GM23338 (cell line): ENCODE measurements around the gene JAKMIP1. TPM values are rescaled to one million over a fixed set of nuclear protein-coding genes. Genes with fewer than 3 reads are reported as not detected.

Source experiments
- ATAC-seq: fragments of 200-7000 bp; cut with Tn5 transposase; 3 replicates; pipeline ENCODE4 v1.9.1; 2020
- DNase-seq: peaks from one replicate; pipeline ENCODE4 v3.0.0-alpha.2; 2015; ENCODE audit warnings: low spot score
- H2AFZ ChIP-seq: fragments of 200-600 bp; sonication (generic); 2 replicates; pipeline ENCODE4 v1.8.0; 2016; ENCODE audit warnings: antibody characterized with exemption, mild to moderate bottlenecking, moderate library complexity
- H3F3A ChIP-seq: fragments of 200-600 bp; sonication (generic); replicated peaks from 2 replicates; pipeline ENCODE4 v1.8.0; 2017; ENCODE audit warnings: antibody characterized with exemption, mixed run types, low read depth
- H3K27ac ChIP-seq: fragments of 200-600 bp; sonication (generic); 2 replicates; pipeline ENCODE4 v1.6.1; 2016; ENCODE audit warnings: low read depth
- H3K27me3 ChIP-seq: fragments of 200-600 bp; sonication (generic); 2 replicates; pipeline ENCODE4 v1.8.0; 2016; ENCODE audit warnings: mild to moderate bottlenecking, mixed run types, moderate library complexity; ENCODE audit not compliant: insufficient read depth
- H3K36me3 ChIP-seq: fragments of 200-600 bp; sonication (generic); 2 replicates; pipeline ENCODE4 v1.8.0; 2016; ENCODE audit warnings: mild to moderate bottlenecking; ENCODE audit not compliant: insufficient read depth
- H3K4me1 ChIP-seq: fragments of 200-600 bp; sonication (generic); 2 replicates; pipeline ENCODE4 v1.8.0; 2016; ENCODE audit warnings: mild to moderate bottlenecking, moderate library complexity; ENCODE audit not compliant: insufficient read depth
- H3K4me2 ChIP-seq: fragments of 200-600 bp; sonication (generic); 2 replicates; pipeline ENCODE4 v1.7.1; 2017; ENCODE audit warnings: mixed run types
- H3K4me3 ChIP-seq: fragments of 200-600 bp; sonication (generic); 2 replicates; pipeline ENCODE4 v1.6.1; 2016; ENCODE audit warnings: mixed run types
- H3K79me2 ChIP-seq: fragments of 200-600 bp; sonication (generic); replicated peaks from 2 replicates; pipeline ENCODE4 v1.8.0; 2017; ENCODE audit warnings: mild to moderate bottlenecking; ENCODE audit not compliant: insufficient read depth
- H3K9me2 ChIP-seq: fragments of 200-600 bp; sonication (generic); 2 replicates; pipeline ENCODE4 v1.8.0; 2017; ENCODE audit not compliant: insufficient read depth
- H4K20me1 ChIP-seq: fragments of 200-600 bp; sonication (generic); replicated peaks from 2 replicates; pipeline ENCODE4 v1.8.0; 2017; ENCODE audit warnings: mild to moderate bottlenecking; ENCODE audit not compliant: insufficient read depth
- H3K27ac Mint-ChIP-seq: 2 replicates; pipeline ENCODE4 v1.8.0; 2020; ENCODE audit warnings: inconsistent platforms, mild to moderate bottlenecking, moderate library complexity, mixed read lengths
- H3K27me3 Mint-ChIP-seq: 3 replicates; pipeline ENCODE4 v1.8.0; 2022; ENCODE audit warnings: low read depth, mild to moderate bottlenecking, moderate library complexity, mixed read lengths, inconsistent platforms; ENCODE audit not compliant: insufficient read depth, poor library complexity
- H3K36me3 Mint-ChIP-seq: 3 replicates; pipeline ENCODE4 v1.8.0; 2021; ENCODE audit warnings: low read depth, mild to moderate bottlenecking, inconsistent platforms, moderate library complexity, mixed read lengths
- H3K4me1 Mint-ChIP-seq: 3 replicates; pipeline ENCODE4 v1.8.0; 2020; ENCODE audit warnings: mild to moderate bottlenecking, inconsistent platforms, mixed read lengths
- H3K4me3 Mint-ChIP-seq: 3 replicates; pipeline ENCODE4 v1.8.0; 2021; ENCODE audit warnings: moderate library complexity, mild to moderate bottlenecking, inconsistent platforms, mixed read lengths
- H3K9me3 Mint-ChIP-seq: 3 replicates; pipeline ENCODE4 v1.8.0; 2020; ENCODE audit warnings: moderate library complexity, mild to moderate bottlenecking, inconsistent platforms, mixed read lengths
- CREB1 ChIP-seq: fragments of 250-450 bp; sonication (Bioruptor Pico); IDR thresholded peaks from 2 replicates; pipeline ENCODE4 v1.5.0; 2020; ENCODE audit warnings: low read depth, mild to moderate bottlenecking, moderate library complexity
- EZH2 ChIP-seq: fragments of 200-600 bp; sonication (generic); IDR thresholded peaks from one replicate; pipeline ENCODE4 v1.8.0; 2017; ENCODE audit warnings: antibody characterized with exemption, mild to moderate bottlenecking, low read depth; ENCODE audit not compliant: unreplicated experiment
- EZH2phosphoT487 ChIP-seq: fragments of 200-600 bp; sonication (generic); IDR thresholded peaks from one replicate; pipeline ENCODE4 v1.8.1; 2018; ENCODE audit warnings: antibody characterized with exemption; ENCODE audit not compliant: unreplicated experiment
- JUNB ChIP-seq: IDR thresholded peaks from one replicate; pipeline ENCODE4 v1.6.1; 2016; ENCODE audit warnings: antibody characterized with exemption; ENCODE audit not compliant: unreplicated experiment
- NANOG ChIP-seq: IDR thresholded peaks from 2 replicates; pipeline ENCODE4 v1.6.1; 2016; ENCODE audit warnings: antibody characterized with exemption, borderline replicate concordance
- POLR2AphosphoS5 ChIP-seq: IDR thresholded peaks from 2 replicates; pipeline ENCODE4 v1.6.1; 2016; ENCODE audit warnings: antibody characterized with exemption, low read depth
- STAT1 ChIP-seq: IDR thresholded peaks from one replicate; pipeline ENCODE4 v1.6.1; 2016; ENCODE audit warnings: antibody characterized with exemption; ENCODE audit not compliant: unreplicated experiment
- ZNF114 ChIP-seq: fragments of 250-450 bp; sonication (Bioruptor Pico); IDR thresholded peaks from 2 replicates; pipeline ENCODE4 v1.5.0; 2020; ENCODE audit warnings: mild to moderate bottlenecking, moderate library complexity
- polyA plus RNA-seq: library from polyadenylated mRNA; unstranded; fragments of >200 nt; fragmentation: Nextera tagmentation; extraction: Ambion mirVana; gene quantifications from 2 replicates; pipeline ENCODE4 v1.2.1, GENCODE V29; 2016
- total RNA-seq: library from RNA; depleted of rRNA; stranded (reverse); fragments of >200 nt; shearing (Covaris generic); gene quantifications from 2 replicates; pipeline ENCODE4 v1.2.3, GENCODE V29; 2014
- TF ChIP-seq, protein P1 (sequence below): IDR thresholded peaks from one replicate; pipeline ENCODE4 v1.6.1; 2018; ENCODE audit warnings: antibody characterized with exemption; ENCODE audit not compliant: unreplicated experiment
- TF ChIP-seq, protein P2 (sequence below): IDR thresholded peaks from 2 replicates; pipeline ENCODE4 v1.6.1; 2016; ENCODE audit warnings: antibody characterized with exemption
- TF ChIP-seq, protein P3 (sequence below), 2 experiments: fragments of 200-600 bp in 1 of 2; sonication (generic) in 1 of 2; conservative IDR thresholded peaks; 2 replicates each; pipeline versions ENCODE4 v1.5.1 to v1.6.1; 2016 to 2017; ENCODE audit warnings: antibody characterized with exemption in 2 of 2, low read depth in 2 of 2, mild to moderate bottlenecking in 2 of 2, moderate library complexity in 1 of 2

Gene JAKMIP1
- total and polyA plus RNA-seq, 2 experiments from 2014 or later: 4.6 to 5.1 TPM

DNA sequence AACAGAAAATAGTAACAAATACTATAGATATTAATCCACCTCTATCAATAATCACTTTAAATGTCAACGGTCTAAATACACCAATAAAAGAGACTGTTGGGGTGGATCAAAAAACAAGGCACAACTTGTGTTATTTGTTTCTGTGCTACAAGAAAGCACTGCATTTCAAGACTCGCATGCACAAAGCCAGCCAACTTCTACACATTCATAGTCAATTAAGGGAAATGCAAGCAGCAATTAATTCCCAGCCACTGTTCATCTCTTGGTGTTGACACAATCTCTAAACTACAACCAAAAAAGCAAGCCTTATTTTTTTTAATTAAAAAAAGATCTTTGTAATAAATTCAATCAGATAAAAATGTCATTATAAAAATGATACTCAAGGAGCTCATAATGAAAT is 67.6 kb downstream of the JAKMIP1 start (continued):
- TF ChIP-seq, protein P1, sequence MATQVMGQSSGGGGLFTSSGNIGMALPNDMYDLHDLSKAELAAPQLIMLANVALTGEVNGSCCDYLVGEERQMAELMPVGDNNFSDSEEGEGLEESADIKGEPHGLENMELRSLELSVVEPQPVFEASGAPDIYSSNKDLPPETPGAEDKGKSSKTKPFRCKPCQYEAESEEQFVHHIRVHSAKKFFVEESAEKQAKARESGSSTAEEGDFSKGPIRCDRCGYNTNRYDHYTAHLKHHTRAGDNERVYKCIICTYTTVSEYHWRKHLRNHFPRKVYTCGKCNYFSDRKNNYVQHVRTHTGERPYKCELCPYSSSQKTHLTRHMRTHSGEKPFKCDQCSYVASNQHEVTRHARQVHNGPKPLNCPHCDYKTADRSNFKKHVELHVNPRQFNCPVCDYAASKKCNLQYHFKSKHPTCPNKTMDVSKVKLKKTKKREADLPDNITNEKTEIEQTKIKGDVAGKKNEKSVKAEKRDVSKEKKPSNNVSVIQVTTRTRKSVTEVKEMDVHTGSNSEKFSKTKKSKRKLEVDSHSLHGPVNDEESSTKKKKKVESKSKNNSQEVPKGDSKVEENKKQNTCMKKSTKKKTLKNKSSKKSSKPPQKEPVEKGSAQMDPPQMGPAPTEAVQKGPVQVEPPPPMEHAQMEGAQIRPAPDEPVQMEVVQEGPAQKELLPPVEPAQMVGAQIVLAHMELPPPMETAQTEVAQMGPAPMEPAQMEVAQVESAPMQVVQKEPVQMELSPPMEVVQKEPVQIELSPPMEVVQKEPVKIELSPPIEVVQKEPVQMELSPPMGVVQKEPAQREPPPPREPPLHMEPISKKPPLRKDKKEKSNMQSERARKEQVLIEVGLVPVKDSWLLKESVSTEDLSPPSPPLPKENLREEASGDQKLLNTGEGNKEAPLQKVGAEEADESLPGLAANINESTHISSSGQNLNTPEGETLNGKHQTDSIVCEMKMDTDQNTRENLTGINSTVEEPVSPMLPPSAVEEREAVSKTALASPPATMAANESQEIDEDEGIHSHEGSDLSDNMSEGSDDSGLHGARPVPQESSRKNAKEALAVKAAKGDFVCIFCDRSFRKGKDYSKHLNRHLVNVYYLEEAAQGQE: no peak
- no peak for TF ChIP-seq EZH2phosphoT487

DNA sequence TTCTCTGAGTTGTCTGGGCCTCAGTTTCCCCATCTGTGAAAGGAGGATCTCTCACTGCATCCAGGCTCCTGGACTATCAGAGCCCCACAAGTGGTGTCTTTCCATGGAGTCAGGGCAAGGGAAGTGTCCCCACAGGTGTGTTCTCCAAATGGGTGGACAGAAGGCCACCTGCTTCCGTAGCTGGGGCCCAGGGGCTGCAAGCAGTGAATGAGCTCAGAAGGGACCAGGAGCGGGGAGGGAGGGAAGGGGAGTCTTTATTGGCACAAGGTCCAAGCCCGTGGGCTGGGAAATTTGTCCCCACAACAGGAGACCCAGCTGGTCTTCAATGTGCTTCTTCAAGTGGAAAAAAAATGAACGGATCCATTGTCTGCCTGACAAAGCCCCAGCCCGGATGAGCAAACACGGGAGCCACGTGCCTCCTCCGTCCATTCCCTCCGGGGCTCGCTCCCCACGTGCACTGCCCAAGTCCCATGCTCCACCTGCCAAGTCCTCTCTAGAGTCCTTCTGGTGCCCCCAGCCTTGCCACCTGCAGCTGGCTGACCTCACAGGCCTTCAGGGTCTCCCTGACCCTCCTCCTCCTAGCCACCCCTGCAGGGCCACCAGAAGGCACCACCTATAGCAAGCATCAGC is 72.0 kb downstream of the JAKMIP1 start:
- DNase-seq (no peak), ATAC-seq (no peak)
- peaks cover 5% of the 10 kb centered on the region for H3K4me1 Mint-ChIP-seq
- Histone ChIP-seq H3K79me2 (no peaks in the 10 kb centered on the region), H3K4me3 (no peak overlapping the region), H3K9me2 (no peaks in the 10 kb centered on the region; the same call in 1 of the 2 replicates), H3K4me2 (no peak overlapping the region), H3K27ac (no peak overlapping the region), H3K36me3 (no peaks in the 10 kb centered on the region), H3K4me1 (no peaks in the 10 kb centered on the region; the same call in 1 of the 2 replicates), H3K27me3 (no peaks in the 10 kb centered on the region), H4K20me1 (no peaks in the 10 kb centered on the region; the same call in 1 of the 2 replicates), H2AFZ (no peak overlapping the region), H3F3A (no peaks in the 10 kb centered on the region)
- peaks cover 3% of the 10 kb centered on the region for H3K27me3 Mint-ChIP-seq
- no peaks in the 10 kb centered on the region for H3K9me3 Mint-ChIP-seq
- H3K4me3 Mint-ChIP-seq: no peak overlapping the region
- no peak for TF ChIP-seq NANOG
- TF ChIP-seq EZH2: no peak
- TF ChIP-seq EZH2phosphoT487: no peak
- no peak for TF ChIP-seq CREB1 (CRISPR knock-in tag)
- no peaks in the 10 kb centered on the region for H3K36me3 Mint-ChIP-seq
- H3K27ac Mint-ChIP-seq: no peak overlapping the region

DNA sequence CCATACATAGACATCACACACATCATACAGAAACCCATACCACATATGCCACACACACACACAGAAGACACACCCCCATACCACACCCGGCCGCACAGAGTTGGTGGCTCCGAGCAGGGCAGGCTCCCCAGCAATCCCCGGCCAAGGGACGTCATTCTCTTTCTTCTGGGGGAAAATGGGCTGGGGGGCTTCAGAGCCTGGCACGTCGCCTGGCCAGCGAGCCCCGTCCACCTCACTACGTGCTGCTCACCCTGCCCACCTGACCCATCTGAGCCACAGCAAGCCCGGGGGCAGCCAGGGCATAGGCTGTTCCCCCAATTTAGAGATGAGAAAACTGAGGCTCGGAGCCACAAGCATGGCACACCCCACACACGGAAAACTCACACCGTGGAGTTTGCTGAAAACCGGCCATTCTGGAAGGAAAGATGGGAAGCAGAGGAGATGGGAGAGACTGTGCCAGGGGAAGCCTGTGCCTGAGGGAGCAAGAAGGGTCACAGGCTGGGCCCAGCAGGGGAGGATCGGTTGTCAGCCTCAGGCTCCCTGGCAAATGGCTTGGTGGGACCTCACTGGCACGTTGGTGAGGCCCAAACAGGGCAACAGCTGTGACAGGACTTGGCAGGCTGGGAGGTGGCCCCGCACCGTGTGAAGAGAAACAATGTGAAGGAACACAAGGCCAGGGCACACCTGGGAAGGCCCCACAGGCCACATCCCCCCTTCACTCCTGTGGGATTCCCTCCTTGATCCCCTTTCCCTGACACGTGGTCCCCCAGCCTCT is 73.2 kb downstream of the JAKMIP1 start:
- Mint-ChIP-seq H3K27ac (no peak overlapping the region), H3K4me1 (no peaks in the 10 kb centered on the region; the same call in 2 of the 3 replicates), H3K36me3 (no peaks in the 10 kb centered on the region), H3K4me3 (no peak overlapping the region), H3K9me3 (no peaks in the 10 kb centered on the region), H3K27me3 (peaks cover 3% of the 10 kb centered on the region)
- H3K9me2 ChIP-seq: no peaks in the 10 kb centered on the region
- H3K27me3 ChIP-seq: no peaks in the 10 kb centered on the region
- TF ChIP-seq, protein P2, sequence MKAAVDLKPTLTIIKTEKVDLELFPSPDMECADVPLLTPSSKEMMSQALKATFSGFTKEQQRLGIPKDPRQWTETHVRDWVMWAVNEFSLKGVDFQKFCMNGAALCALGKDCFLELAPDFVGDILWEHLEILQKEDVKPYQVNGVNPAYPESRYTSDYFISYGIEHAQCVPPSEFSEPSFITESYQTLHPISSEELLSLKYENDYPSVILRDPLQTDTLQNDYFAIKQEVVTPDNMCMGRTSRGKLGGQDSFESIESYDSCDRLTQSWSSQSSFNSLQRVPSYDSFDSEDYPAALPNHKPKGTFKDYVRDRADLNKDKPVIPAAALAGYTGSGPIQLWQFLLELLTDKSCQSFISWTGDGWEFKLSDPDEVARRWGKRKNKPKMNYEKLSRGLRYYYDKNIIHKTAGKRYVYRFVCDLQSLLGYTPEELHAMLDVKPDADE: no peak
- no peak for TF ChIP-seq ZNF114
- TF ChIP-seq, protein P1: no peak
- TF ChIP-seq NANOG: no peak
- TF ChIP-seq POLR2AphosphoS5: no peak
- TF ChIP-seq CREB1 (CRISPR knock-in tag): no peak
- no peak for TF ChIP-seq JUNB
- no peak for TF ChIP-seq STAT1
- TF ChIP-seq, protein P3, sequence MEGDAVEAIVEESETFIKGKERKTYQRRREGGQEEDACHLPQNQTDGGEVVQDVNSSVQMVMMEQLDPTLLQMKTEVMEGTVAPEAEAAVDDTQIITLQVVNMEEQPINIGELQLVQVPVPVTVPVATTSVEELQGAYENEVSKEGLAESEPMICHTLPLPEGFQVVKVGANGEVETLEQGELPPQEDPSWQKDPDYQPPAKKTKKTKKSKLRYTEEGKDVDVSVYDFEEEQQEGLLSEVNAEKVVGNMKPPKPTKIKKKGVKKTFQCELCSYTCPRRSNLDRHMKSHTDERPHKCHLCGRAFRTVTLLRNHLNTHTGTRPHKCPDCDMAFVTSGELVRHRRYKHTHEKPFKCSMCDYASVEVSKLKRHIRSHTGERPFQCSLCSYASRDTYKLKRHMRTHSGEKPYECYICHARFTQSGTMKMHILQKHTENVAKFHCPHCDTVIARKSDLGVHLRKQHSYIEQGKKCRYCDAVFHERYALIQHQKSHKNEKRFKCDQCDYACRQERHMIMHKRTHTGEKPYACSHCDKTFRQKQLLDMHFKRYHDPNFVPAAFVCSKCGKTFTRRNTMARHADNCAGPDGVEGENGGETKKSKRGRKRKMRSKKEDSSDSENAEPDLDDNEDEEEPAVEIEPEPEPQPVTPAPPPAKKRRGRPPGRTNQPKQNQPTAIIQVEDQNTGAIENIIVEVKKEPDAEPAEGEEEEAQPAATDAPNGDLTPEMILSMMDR (conservative IDR thresholded peaks at IDR 0.05; ENCODE audit: low read depth in 2 of 2): no peak
- no peaks in the 10 kb centered on the region for H3K36me3 ChIP-seq
- H3K4me3 ChIP-seq: no peak overlapping the region
- no peaks in the 10 kb centered on the region for H3K4me1 ChIP-seq
- H3K79me2 ChIP-seq: no peaks in the 10 kb centered on the region
- no peak for ATAC-seq
- H2AFZ ChIP-seq: no peak overlapping the region
- H4K20me1 ChIP-seq: no peaks in the 10 kb centered on the region; the same call in 1 of the 2 replicates
- no peak for DNase-seq
- no peak overlapping the region for H3K4me2 ChIP-seq
- no peaks in the 10 kb centered on the region for H3F3A ChIP-seq
- no peak overlapping the region for H3K27ac ChIP-seq
